Stomach (tissue), 4 donors: ENCODE data around the gene WDR64.

Experiments
- EP300 ChIP-seq: sonication (generic); formaldehyde crosslinking; IDR thresholded peaks from one replicate; pipeline ENCODE4 v1.6.1; 2017; ENCODE audit warnings: antibody characterized with exemption
- POLR2A ChIP-seq, 4 donors: fragments of 450-650 bp; IDR thresholded peaks; one replicate each; pipeline ENCODE4 v1.6.1; 2016; ENCODE audit warnings: antibody characterized with exemption in 4 of 4, control low read depth in 2 of 4, mild to moderate bottlenecking in 1 of 4, moderate library complexity in 1 of 4
- TF ChIP-seq, protein P1 (sequence below), 7 experiments: fragments of 450-650 bp in 4 of 7; fragments of 200-600 bp in 3 of 7; sonication (generic) in 3 of 7; IDR thresholded peaks; one replicate each; pipeline ENCODE4 v1.5.1; 2016 to 2019; ENCODE audit warnings: antibody characterized with exemption in 7 of 7, control low read depth in 2 of 7, mild to moderate bottlenecking in 1 of 7

DNA sequence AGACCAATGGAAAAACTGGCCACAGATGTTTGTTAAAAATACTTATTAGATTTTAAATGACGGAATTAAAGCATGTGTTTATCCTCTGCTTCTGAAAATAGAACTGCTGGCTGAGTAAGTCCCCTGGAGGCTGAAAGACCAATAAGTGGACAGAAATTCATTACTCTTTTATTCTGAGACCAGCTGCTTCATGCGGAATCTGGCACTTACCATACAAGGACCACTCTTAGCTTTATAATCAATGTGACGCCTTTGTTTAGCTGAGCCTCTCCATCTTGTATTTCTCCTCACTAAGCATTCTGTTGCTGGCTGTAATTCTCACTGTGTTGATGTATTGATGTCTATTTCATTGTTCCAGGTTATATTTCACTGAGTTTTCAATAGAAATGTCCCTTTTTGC is 189.6 kb downstream of the WDR64 start:
- TF ChIP-seq, protein P1, sequence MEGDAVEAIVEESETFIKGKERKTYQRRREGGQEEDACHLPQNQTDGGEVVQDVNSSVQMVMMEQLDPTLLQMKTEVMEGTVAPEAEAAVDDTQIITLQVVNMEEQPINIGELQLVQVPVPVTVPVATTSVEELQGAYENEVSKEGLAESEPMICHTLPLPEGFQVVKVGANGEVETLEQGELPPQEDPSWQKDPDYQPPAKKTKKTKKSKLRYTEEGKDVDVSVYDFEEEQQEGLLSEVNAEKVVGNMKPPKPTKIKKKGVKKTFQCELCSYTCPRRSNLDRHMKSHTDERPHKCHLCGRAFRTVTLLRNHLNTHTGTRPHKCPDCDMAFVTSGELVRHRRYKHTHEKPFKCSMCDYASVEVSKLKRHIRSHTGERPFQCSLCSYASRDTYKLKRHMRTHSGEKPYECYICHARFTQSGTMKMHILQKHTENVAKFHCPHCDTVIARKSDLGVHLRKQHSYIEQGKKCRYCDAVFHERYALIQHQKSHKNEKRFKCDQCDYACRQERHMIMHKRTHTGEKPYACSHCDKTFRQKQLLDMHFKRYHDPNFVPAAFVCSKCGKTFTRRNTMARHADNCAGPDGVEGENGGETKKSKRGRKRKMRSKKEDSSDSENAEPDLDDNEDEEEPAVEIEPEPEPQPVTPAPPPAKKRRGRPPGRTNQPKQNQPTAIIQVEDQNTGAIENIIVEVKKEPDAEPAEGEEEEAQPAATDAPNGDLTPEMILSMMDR (IDR thresholded peaks at IDR 0.05) = no peak
- TF ChIP-seq POLR2A (IDR thresholded peaks at IDR 0.05) = no peak
- no peak for TF ChIP-seq EP300
